ENCODE data around the gene PDHA1.

DNA sequence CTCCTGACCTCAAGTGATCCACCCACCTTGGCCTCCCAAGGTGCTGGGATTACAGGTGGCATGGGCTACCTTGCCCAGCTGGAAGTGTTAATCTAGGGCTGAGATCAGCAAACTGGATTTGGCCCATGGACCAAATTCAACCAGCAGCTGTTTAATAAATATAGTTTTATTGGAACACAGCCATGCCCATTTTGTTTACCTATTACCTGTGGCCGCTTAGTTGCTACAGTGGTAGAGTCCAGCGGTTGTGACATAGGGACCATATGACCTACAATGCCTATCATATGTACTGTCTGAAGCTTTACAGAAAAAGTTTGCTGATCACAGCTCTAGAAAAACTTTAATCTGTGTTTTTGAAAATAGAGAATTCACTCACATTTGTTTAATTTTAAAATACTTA, 17.2 kb upstream of the PDHA1 start:
- TF ChIP-seq, protein P1, sequence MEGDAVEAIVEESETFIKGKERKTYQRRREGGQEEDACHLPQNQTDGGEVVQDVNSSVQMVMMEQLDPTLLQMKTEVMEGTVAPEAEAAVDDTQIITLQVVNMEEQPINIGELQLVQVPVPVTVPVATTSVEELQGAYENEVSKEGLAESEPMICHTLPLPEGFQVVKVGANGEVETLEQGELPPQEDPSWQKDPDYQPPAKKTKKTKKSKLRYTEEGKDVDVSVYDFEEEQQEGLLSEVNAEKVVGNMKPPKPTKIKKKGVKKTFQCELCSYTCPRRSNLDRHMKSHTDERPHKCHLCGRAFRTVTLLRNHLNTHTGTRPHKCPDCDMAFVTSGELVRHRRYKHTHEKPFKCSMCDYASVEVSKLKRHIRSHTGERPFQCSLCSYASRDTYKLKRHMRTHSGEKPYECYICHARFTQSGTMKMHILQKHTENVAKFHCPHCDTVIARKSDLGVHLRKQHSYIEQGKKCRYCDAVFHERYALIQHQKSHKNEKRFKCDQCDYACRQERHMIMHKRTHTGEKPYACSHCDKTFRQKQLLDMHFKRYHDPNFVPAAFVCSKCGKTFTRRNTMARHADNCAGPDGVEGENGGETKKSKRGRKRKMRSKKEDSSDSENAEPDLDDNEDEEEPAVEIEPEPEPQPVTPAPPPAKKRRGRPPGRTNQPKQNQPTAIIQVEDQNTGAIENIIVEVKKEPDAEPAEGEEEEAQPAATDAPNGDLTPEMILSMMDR (IDR thresholded peaks at IDR 0.05) = no peak
- TF ChIP-seq POLR2A (IDR thresholded peaks at IDR 0.05) = no peak
